Stimulated activated CD4-positive, alpha-beta T cell treated with anti-CD3 and anti-CD28 coated beads, Interleukin-4, amount 100 ng/mL, for 24 hours (primary cell): ENCODE data around the gene PLEKHA1.
A peak's percentile ranks its signal among the peaks of the same experiment; 100 is the strongest.

Source experiments
- DNase-seq: peaks from one replicate; pipeline ENCODE4 v3.0.0-alpha.2; 2020

The PLEKHA1 gene

GRCh38 chr10:122347170-122347841 is 27.2 kb upstream of the PLEKHA1 start:
- DNase-seq = no peak

- no peak for DNase-seq
Measured at GRCh38 chr10:122348512-122348911, 26.0 kb upstream of the PLEKHA1 start.

- DNase-seq = no peak
Measured at GRCh38 chr10:122348935-122349361, 25.6 kb upstream of the PLEKHA1 start.

- DNase-seq = no peak
Measured at GRCh38 chr10:122349758-122350369, 24.6 kb upstream of the PLEKHA1 start.

- no peak for DNase-seq
Measured at GRCh38 chr10:122350893-122351292, 23.6 kb upstream of the PLEKHA1 start.

- DNase-seq = no peak
Measured at GRCh38 chr10:122352817-122353525, 21.5 kb upstream of the PLEKHA1 start.

GRCh38 chr10:122354383-122354782 is 20.1 kb upstream of the PLEKHA1 start:
- no peak for DNase-seq

GRCh38 chr10:122357685-122358084 is 16.8 kb upstream of the PLEKHA1 start:
- no peak for DNase-seq

- no peak for DNase-seq
Measured at GRCh38 chr10:122359621-122360020, 14.9 kb upstream of the PLEKHA1 start.

GRCh38 chr10:122361046-122361445 is 13.5 kb upstream of the PLEKHA1 start:
- DNase-seq = no peak

- no peak for DNase-seq
Measured at GRCh38 chr10:122362031-122362592, 12.4 kb upstream of the PLEKHA1 start.

GRCh38 chr10:122362621-122363020 is 11.9 kb upstream of the PLEKHA1 start:
- DNase-seq = no peak

GRCh38 chr10:122363311-122363710 is 11.2 kb upstream of the PLEKHA1 start:
- no peak for DNase-seq

- no peak for DNase-seq
Measured at GRCh38 chr10:122363722-122364463, 10.6 kb upstream of the PLEKHA1 start.

- no peak for DNase-seq
Measured at GRCh38 chr10:122368502-122369254, 5.8 kb upstream of the PLEKHA1 start.

GRCh38 chr10:122373108-122373507 is 1.4 kb upstream of the PLEKHA1 start:
- no peak for DNase-seq

GRCh38 chr10:122373721-122374120 is 787 bp upstream of the PLEKHA1 start:
- no peak for DNase-seq

GRCh38 chr10:122374859-122375678 is 561 bp downstream of the PLEKHA1 start:
- DNase-seq = peak; percentile 68

- DNase-seq = no peak
Measured at GRCh38 chr10:122375679-122376160, 1.2 kb downstream of the PLEKHA1 start.

GRCh38 chr10:122376364-122376961 is 2.0 kb downstream of the PLEKHA1 start:
- no peak for DNase-seq

- DNase-seq = no peak
Measured at GRCh38 chr10:122379041-122379440, 4.5 kb downstream of the PLEKHA1 start.
